ENCODE measurements around the gene NSD1.

- TF ChIP-seq, protein P1, sequence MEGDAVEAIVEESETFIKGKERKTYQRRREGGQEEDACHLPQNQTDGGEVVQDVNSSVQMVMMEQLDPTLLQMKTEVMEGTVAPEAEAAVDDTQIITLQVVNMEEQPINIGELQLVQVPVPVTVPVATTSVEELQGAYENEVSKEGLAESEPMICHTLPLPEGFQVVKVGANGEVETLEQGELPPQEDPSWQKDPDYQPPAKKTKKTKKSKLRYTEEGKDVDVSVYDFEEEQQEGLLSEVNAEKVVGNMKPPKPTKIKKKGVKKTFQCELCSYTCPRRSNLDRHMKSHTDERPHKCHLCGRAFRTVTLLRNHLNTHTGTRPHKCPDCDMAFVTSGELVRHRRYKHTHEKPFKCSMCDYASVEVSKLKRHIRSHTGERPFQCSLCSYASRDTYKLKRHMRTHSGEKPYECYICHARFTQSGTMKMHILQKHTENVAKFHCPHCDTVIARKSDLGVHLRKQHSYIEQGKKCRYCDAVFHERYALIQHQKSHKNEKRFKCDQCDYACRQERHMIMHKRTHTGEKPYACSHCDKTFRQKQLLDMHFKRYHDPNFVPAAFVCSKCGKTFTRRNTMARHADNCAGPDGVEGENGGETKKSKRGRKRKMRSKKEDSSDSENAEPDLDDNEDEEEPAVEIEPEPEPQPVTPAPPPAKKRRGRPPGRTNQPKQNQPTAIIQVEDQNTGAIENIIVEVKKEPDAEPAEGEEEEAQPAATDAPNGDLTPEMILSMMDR (IDR thresholded peaks at IDR 0.05), result peak in 3 of 6 experiments; percentile 37 to 59 (median 47)
- no peak for TF ChIP-seq POLR2A (IDR thresholded peaks at IDR 0.05)
Observed at GRCh38 chr5:177086654-177087397, 46.7 kb upstream of the NSD1 start, which contains the start of gene FGFR4.

Measured in thyroid gland (tissue), 4 donors.